Adipocyte (in vitro differentiated cells): ENCODE measurements around the gene SPSB1.

ENCODE experiments used
- DNase-seq: peaks from one replicate; pipeline ENCODE4 v3.0.0-alpha.2; 2015; ENCODE audit warnings: low read depth
- H3K27me3 ChIP-seq: replicated peaks from 2 replicates; pipeline ENCODE4 v1.7.0; 2013; ENCODE audit warnings: mild to moderate bottlenecking, low read length, moderate library complexity; ENCODE audit not compliant: control insufficient read depth, insufficient read depth
- H3K36me3 ChIP-seq: 2 replicates; pipeline ENCODE4 v1.7.0; 2013; ENCODE audit warnings: low read length, mild to moderate bottlenecking, moderate library complexity; ENCODE audit not compliant: control insufficient read depth, insufficient read depth, severe bottlenecking
- H3K4me1 ChIP-seq: 2 replicates; pipeline ENCODE4 v1.7.0; 2013; ENCODE audit warnings: mild to moderate bottlenecking, low read length, moderate library complexity; ENCODE audit not compliant: control insufficient read depth, insufficient read depth
- H3K4me3 ChIP-seq: 2 replicates; pipeline ENCODE4 v1.7.0; 2013; ENCODE audit warnings: mild to moderate bottlenecking, low read length, moderate library complexity
- H3K9ac ChIP-seq: 2 replicates; pipeline ENCODE4 v1.7.0; 2013; ENCODE audit warnings: mild to moderate bottlenecking, low read length, moderate library complexity
- H3K9me3 ChIP-seq: 2 replicates; pipeline ENCODE4 v1.7.0; 2013; ENCODE audit warnings: mild to moderate bottlenecking, low read length, moderate library complexity; ENCODE audit not compliant: control insufficient read depth

Gene SPSB1

DNA sequence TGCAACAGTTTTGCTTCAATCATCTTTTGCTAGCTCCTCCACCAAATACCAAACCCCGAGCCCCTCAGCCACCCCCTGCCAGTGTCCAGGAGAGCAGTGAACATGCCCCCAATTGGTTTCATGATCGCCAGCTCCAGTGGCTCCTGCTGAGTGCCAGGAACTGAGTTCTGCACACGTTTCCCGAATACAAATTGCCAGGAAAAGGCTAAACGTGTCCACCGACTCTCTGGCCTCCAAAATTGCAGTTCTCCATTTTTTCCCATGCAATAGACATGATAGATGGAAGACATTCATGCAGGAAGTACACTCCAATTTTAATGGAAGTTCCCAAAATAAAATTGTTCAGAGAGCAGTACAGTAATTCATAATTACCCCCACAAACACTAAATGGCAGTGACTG, 101.3 kb downstream of the SPSB1 start:
- DNase-seq, result no peak
- peaks cover 1% of the 10 kb centered on the region for H3K4me1 ChIP-seq
- no peak overlapping the region for H3K9ac ChIP-seq
- no peak overlapping the region for H3K4me3 ChIP-seq
- H3K27me3 ChIP-seq, result peaks cover 10% of the 10 kb centered on the region
- peaks cover 6% of the 10 kb centered on the region for H3K9me3 ChIP-seq
- H3K36me3 ChIP-seq, result no peaks in the 10 kb centered on the region

DNA sequence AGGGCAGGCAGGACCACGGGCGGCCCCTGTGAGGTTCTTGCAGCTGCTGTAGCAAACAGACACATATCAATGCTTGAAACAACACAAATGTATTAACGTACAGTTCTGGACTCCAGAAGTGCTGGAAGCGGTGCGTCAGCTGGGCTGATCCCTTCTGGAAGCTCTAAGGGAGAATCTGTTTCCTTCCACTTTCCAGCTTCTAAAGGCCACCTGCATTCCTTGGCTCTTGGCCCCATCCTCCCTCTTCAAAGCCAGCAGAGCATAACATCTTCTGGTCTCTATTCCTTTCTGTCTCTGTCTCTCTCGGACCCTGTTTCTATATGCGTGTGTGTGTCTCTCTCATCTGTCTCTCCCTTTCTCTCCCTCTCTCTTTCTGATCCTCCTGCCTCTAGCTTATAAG, 102.3 kb downstream of the SPSB1 start:
- H3K4me3 ChIP-seq, result no peak overlapping the region
- peaks cover 6% of the 10 kb centered on the region for H3K9me3 ChIP-seq
- H3K4me1 ChIP-seq, result peaks cover 7% of the 10 kb centered on the region
- no peaks in the 10 kb centered on the region for H3K36me3 ChIP-seq
- H3K27me3 ChIP-seq, result peaks cover 10% of the 10 kb centered on the region
- DNase-seq, result no peak
- H3K9ac ChIP-seq, result no peak overlapping the region

DNA sequence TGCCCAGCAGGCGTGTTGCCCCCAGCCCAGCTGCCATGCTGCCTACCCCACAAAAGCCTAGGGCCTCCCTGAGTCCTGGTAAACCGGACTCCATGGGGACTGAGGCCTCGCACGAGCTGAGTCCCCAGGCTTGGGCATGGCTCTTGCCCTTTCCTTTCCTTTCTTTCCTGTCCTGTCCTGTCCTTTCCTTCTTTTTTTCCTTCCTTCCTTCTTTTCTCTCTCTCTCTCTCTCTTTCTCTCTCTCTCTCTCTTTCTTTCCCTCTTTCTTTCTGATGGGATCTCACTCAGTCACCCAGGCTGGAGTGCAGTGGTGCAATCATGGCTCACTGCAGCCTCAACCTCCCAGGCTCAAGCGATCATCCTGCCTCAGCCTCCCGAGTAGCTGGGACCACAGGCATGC, 104.4 kb downstream of the SPSB1 start:
- Histone ChIP-seq H3K4me3 (no peak overlapping the region), H3K9me3 (peaks cover 6% of the 10 kb centered on the region), H3K9ac (no peak overlapping the region), H3K4me1 (peaks cover 17% of the 10 kb centered on the region), H3K36me3 (no peaks in the 10 kb centered on the region), H3K27me3 (peaks cover 10% of the 10 kb centered on the region)
- DNase-seq, result no peak

DNA sequence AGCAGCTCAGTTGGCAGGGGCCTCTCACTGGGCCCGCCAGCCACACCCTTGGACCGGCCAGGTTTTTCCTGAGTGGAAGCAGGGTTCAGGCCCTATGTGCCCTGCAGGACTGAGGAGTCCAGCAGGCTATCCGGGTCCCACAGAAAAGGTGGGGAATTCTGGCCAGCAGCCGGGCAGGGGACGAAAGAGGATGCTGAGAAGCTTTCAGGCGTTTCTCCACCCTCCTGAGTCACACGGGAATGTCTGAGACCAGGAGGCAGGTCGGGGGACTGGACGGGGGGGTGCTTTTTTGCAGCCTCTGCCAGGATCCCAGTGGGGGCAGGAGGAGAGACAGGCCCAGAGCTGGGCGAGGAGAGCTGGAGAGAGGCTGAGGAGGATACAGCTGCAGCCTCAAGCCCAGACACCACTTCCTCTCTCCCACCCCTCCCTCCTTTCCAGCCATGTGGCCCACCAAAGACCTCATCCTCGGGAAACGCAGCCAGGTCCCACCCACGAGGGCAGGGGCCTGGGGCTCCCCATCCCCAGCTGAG, 105.4 kb downstream of the SPSB1 start:
- H3K27me3 ChIP-seq, result peaks cover 7% of the 10 kb centered on the region
- peaks cover 6% of the 10 kb centered on the region for H3K9me3 ChIP-seq
- peaks cover 17% of the 10 kb centered on the region for H3K4me1 ChIP-seq
- H3K36me3 ChIP-seq, result no peaks in the 10 kb centered on the region
- no peak overlapping the region for H3K9ac ChIP-seq
- no peak overlapping the region for H3K4me3 ChIP-seq
- DNase-seq, result no peak

DNA sequence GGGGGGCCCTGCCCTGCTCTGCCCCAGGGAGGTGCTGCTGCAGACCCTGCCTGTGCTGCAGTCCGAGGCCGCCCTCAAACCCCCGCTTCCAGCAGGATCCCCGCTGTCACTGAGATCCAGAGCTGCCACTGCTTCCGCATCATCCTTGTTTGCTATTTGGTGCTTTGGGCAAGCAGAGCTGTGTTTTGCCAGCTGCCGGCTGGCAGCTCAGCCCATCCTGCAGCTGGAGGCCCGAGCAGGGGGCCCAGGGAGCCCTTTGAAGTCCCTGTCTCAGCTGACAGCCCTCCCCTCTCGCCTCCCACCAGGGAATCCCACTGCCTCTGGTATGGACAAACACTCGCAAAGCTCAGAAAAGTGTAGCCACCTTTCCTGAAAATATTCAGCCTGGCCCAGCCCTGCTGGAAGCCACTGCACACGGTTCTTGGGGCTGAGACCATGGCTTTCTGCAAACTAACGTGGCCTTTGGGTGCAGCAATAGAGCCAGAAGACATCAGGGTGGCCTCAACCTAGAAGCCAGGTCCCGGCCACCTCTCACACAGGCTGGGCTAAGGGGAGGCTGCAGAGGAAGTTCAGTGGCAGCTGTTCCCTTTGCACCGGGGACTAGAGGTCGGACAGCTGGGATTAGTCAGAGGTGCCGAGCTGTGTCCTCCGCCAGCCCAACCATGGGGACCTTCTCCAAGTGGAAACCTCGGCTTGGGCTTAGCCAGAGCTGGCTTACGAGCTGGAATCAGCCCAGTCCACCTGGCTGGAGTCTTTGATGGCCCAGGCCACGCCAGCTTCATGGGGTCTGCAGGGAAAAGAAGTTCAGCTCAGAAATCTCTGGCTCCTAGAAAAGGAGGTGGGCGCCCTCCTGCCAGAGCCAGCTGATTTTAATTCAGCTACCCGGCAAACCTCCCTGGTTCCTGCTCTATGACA, 107.1 kb downstream of the SPSB1 start:
- Histone ChIP-seq H3K4me1 (peaks cover 17% of the 10 kb centered on the region), H3K36me3 (no peaks in the 10 kb centered on the region), H3K27me3 (no peaks in the 10 kb centered on the region), H3K9me3 (peaks cover 15% of the 10 kb centered on the region), H3K9ac (no peak overlapping the region), H3K4me3 (no peak overlapping the region)
- DNase-seq, result no peak

DNA sequence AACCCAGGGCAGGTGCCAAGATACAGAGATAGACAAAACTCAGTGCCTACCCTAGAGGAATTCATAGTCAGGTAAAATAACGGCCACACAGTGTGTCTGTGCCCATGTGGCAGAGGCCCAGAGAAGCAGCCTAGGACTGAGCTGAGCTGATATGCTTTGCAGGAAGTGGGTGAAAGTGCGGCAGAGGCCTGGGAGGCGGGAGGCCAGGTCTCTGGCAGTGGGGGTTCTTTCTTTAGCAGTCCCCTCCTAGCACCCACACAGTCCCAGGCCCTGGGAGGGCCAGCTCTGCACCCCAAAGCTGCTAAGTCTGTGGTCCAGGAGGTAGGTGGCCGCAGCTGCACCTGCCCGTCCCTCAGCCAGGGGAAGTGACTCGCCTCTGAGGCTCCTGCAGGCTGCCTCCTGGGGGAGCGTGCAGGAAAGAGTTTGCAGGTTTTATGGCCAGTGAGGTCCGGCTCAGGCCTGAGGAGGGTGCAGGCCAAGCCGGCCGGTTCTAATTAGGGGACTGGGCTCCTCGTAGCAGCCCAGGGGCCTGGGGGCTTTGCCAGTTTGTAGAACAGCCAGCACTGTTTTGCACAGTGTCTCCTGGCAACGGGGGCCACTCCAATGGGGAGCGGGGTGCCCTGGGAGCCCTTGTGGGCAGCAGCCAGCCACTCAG, 107.9 kb downstream of the SPSB1 start:
- H3K9me3 ChIP-seq, result peaks cover 10% of the 10 kb centered on the region
- H3K9ac ChIP-seq, result no peak overlapping the region
- no peak for DNase-seq
- H3K4me3 ChIP-seq, result no peak overlapping the region
- H3K4me1 ChIP-seq, result peaks cover 17% of the 10 kb centered on the region
- H3K27me3 ChIP-seq, result no peaks in the 10 kb centered on the region
- H3K36me3 ChIP-seq, result no peaks in the 10 kb centered on the region

DNA sequence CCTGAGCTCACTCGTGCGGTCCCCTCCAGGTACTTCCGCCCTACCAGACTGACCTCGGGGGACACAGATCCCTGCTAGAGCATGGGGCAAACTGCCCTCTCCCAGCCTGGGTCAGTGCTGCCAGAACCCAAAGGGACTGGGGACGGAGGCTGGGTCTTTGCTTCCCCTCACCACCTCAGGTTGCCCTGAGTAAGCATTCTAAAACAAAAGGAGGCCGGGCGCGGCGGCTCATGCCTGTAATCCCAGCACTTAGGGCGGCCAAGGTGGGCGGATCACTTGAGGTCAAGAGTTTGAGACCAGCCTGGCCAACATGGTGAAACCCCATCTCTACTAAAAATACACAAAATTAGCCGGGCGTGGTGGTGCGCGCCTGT, 108.4 kb downstream of the SPSB1 start:
- Histone ChIP-seq H3K9ac (no peak overlapping the region), H3K36me3 (no peaks in the 10 kb centered on the region), H3K9me3 (peaks cover 10% of the 10 kb centered on the region), H3K27me3 (no peaks in the 10 kb centered on the region), H3K4me1 (peaks cover 17% of the 10 kb centered on the region), H3K4me3 (no peak overlapping the region)
- DNase-seq, result no peak

DNA sequence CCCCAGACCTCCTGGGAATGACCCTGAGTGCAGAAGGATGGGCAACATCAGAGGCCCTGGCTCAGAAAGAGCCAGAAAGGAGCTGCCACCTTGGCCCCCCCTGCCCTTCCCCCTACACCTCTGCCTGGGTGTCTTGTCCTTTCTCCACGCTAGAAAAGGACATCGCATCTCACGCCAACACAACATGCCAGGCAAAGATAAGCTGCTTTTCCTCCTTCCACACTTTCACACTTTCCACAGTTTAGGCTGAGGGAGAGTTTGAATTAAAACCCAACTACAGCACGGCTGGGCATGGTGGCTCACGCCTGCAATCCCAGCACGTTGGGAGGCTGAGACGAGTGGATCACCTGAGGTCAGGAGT, 109.5 kb downstream of the SPSB1 start:
- Histone ChIP-seq H3K36me3 (no peaks in the 10 kb centered on the region), H3K27me3 (no peaks in the 10 kb centered on the region), H3K9ac (no peak overlapping the region), H3K4me1 (peaks cover 17% of the 10 kb centered on the region), H3K4me3 (no peak overlapping the region), H3K9me3 (peaks cover 10% of the 10 kb centered on the region)
- DNase-seq, result no peak

DNA sequence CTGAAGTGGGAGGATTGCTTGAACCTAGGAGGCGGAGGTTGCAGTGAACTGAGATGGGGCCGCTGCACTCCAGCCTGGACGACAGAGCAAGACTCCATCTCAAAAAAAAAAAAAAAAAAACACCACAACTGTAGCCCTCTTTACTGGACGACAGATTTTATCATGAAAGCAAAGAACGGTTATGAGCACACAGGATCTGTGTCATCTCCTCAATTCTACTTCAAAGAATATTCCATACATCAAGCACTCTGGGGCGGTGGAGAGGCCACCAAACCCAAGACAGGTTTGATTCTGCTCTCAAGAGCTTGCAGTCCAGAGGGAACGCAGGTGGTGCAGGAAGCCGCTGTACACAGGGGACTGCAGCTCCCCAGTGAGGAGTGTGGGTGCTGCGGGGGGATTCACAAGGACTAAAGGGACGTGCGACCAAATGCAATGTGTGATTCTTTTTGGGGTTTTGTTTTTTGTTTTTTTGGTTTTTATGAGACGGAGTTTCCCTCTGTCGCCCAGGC, 110.1 kb downstream of the SPSB1 start:
- Histone ChIP-seq H3K4me3 (no peak overlapping the region), H3K27me3 (no peaks in the 10 kb centered on the region), H3K4me1 (peaks cover 17% of the 10 kb centered on the region), H3K9ac (no peak overlapping the region), H3K9me3 (peaks cover 10% of the 10 kb centered on the region), H3K36me3 (no peaks in the 10 kb centered on the region)
- DNase-seq, result no peak

DNA sequence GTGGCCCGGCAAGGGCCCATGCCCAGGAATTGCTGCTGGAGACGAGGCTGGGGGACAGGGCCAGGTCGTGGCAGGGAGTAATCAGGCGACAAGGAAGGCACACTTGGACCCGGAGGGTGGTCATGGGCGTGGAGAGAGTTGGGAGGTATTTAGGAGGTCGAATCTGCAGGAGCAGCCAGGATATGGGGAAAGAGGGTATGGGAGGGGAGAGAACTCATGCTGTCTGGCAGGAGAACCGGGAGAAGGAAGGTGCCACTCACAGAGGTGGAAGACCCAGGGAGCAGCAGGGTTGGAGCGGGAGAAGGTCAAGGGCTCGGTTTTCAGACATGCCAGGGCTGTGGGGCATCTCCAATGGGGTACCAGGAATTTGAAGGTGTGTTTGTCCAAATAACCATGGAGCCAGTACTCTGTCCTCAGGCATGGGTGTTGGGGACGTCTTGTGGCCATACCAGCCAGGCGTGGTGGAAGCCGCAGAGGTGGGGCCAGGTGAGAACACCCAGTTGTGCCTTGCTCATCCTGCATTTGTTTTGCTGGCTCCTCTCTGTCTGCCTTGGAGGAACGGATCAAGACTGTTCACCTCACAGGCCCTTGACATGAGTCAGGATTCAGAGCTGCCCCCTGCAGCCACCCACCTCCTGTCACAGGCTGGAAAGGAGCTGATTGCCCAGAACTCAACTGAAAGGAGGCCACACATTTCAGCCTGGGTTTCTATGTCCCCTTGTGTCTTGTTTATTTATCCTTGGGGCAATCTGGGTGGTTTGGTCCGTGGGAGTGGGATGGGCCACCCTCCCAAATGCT, 111.6 kb downstream of the SPSB1 start:
- peaks cover 10% of the 10 kb centered on the region for H3K9me3 ChIP-seq
- no peak overlapping the region for H3K9ac ChIP-seq
- H3K36me3 ChIP-seq, result no peaks in the 10 kb centered on the region
- H3K27me3 ChIP-seq, result no peaks in the 10 kb centered on the region
- DNase-seq, result no peak
- H3K4me1 ChIP-seq, result peaks cover 17% of the 10 kb centered on the region
- H3K4me3 ChIP-seq, result no peak overlapping the region

DNA sequence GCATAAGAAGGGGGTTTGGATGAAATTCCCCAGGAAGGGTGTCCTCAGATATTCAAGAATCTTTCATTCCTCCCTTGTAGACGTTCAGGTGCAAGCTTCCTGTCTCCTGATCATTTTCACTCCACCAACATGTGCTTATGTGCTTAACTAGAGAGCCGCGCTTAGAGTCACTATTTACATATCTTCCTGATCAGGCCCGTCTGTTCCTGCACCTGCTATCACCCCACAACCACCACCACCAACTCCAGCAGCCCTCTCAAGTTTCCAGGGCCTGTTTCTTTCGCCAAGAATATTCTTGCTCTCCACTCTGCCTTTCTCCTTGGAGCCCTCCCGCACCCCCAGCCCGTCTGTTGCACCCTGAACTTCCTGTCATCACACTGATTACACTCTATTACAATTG, 113.4 kb downstream of the SPSB1 start:
- peaks cover 10% of the 10 kb centered on the region for H3K9me3 ChIP-seq
- no peaks in the 10 kb centered on the region for H3K36me3 ChIP-seq
- H3K9ac ChIP-seq, result no peak overlapping the region
- no peaks in the 10 kb centered on the region for H3K27me3 ChIP-seq
- peaks cover 4% of the 10 kb centered on the region for H3K4me1 ChIP-seq
- H3K4me3 ChIP-seq, result no peak overlapping the region
- DNase-seq, result no peak
